HG03097 (cell line): ENCODE measurements around the gene HIVEP3.

ENCODE experiments used
- ATAC-seq: cut with Tn5 transposase; IDR thresholded peaks from one replicate; pipeline ENCODE4 v1.9.1; 2021; ENCODE audit not compliant: unreplicated experiment, low FRiP score

The HIVEP3 gene

GRCh38 chr1:41515778-41516167 lies 402.9 kb downstream of the HIVEP3 start:
- no peak for ATAC-seq

DNA sequence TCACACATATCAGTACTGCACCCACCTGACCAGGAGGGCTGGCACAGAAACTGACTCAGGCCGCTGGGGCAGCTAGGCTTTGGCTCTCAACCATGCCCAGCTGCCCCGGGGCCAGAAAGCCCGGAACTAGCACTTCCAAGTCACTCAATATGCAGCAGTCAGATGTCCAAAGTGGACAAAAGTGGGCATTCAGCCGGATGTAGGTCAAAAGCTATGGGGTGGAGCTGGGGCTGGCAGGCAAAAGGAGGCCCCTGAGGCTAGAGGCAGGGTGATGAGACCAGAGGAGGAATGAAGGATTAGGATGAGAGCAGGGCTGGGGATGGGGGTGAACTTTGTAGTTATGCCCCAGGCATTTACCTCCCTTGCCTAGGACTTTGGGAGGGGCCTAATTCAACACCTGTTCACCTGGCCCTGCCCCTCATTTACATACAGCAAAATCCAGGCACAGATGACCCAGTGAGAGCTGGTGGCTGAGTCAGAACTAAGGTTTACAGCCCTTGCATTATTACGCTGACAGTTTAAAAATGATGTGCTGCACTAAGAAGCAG lies 403.5 kb downstream of the HIVEP3 start:
- no peak for ATAC-seq

DNA sequence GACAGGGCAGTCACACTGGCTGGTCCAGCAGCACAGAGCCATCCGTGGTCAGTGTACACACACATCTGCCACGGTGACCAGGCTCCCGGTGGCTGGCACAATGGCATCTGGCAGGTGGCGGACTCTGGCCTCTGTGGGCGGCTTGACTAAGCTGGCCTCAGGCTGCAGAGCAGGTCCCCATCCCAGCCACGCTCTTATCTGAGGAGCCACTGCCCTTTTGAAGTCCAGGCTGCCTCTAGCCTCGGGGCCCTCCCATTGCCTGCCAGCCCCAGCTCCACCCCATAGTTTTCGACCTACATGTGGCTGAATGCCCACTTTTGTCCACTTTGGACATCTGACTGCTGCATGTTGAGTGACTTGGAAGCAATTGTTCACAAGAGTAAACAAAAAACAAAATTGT lies 404.3 kb downstream of the HIVEP3 start:
- ATAC-seq: no peak

DNA sequence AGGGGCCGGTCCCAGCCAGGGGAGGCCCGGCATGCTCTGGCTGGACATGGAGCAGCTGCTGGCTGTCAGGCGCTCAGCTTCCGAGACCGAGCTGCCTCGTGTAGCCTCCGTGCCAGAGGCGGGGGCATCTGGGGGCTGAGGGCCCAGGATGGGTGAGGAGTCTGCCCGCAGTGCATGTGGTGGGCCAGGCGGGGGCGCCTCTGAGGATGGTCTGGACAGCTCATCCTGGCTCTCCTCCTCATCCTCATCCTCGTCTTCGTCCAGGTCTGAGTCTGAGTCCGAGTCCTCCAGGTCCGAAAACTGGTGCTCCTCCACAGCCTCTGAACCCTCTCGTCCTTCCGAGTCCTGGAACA lies 405.4 kb downstream of the HIVEP3 start:
- ATAC-seq: no peak

DNA sequence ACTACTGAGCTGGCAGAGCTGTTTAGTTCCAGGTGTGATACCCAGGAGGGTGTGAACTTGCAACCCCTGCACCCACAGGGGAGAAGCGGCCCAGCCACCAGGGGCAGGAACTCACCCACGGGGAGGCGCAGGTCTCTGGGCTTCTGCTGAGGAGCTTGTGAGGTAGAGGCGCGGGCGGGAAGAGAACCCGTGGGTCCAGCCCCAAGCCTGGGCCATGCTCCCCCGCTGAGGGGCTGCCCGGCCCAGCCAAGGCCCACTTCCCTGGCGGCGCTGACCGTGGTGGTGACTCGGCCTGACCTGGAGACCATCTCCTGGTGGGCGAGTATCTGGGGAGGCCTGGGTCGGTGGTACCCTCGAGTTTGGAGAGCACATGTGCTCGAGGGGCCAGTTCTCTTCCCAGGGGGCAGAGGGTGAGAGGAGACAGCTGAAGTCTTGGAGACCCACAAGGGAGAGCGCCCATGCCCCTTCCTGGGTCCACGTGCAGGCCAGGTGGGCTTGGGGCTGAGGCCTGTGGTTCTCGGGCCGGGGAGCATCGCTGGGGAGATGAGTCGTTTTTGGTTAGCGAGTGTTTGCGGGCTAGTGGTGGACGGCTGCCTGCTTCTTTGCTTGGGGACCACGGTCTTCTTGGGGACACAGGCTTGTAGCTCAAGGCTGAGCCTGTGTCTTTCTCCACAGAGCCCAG lies 405.9 kb downstream of the HIVEP3 start:
- ATAC-seq: no peak

GRCh38 chr1:41511239-41511540 lies 407.5 kb downstream of the HIVEP3 start:
- no peak for ATAC-seq

- ATAC-seq: no peak
Observed at GRCh38 chr1:41510531-41511238, 408.0 kb downstream of the HIVEP3 start.

GRCh38 chr1:41509270-41509671 lies 409.5 kb downstream of the HIVEP3 start:
- ATAC-seq: no peak

GRCh38 chr1:41508290-41508689 lies 410.4 kb downstream of the HIVEP3 start:
- no peak for ATAC-seq

DNA sequence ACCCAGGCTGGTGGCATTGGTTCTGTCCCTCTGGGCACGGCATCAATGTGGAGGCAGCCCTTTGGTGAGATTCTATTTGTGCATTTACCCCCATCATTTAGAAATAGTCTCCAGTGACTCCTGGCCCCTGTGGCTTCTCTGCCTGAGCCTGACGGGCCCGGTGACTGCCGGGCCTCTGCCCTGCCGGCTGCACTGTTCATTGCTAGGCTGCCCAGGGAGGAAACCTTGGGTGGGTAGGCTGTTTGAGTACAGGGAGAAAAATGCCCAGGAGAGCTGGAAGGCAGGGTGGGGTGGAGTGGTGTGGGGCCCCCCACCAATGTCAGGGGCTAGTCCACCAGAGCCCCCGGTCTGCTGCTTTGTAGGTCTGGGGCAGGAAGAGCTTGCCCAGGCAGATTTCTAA lies 410.9 kb downstream of the HIVEP3 start:
- no peak for ATAC-seq

DNA sequence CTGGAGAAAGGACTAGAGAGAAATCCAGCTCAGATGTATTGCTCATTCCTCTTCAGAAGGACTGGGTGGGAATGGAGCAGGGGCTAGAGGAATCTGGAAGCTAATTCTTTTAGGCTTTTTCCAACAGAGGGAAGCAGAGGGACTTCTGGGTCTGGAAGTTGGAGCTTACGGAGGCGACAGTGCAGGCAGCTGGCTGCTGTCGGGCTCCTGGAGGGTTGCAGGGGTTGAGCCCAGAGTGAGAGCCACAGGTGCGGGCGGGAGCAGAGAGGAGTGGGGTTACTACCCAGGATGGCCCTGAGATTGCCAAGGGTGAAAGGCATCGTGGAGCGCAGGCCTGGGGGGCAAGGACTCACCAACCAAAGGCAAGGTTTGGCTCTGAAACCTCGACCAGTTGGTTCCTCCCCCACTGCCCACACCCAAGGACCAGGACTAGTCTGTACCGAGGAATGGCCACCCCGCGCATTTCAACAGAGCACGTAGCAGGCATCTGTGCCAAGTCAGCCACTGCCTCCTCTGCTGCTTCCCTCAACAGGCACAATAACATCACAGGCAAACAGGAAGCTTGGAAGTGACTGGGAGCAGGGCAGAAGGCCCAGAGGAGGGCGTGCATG lies 411.5 kb downstream of the HIVEP3 start:
- ATAC-seq: no peak

- ATAC-seq: no peak
Observed at GRCh38 chr1:41504114-41505035, 414.3 kb downstream of the HIVEP3 start.

DNA sequence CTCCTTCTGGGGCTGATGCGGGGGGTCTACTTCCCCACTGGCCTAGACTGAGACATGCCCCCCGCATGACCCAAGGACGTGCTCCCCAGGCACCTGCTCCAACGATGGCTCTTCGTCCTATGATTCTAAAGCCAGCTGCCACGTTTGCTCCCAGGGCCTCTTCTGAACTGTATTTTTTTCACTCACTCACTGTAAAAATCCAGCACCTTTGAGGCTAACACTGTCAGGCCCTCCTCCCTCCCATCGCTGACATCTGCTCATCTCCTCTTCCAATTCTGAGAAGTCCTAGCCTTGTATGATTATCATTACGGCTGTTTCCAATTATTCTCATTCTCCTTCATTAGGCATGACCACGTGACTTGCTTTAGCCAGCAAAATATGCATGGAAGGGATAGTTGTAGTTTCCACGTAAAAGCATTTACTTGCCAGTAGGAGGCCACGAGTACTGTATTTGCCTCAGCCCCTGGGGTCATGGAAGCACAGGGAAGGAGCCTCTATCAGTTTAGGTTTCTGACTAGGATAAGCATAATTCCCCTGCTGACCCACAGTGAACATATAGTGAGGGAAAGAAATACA lies 415.1 kb downstream of the HIVEP3 start:
- no peak for ATAC-seq

- ATAC-seq: no peak
Observed at GRCh38 chr1:41502912-41503311, 415.8 kb downstream of the HIVEP3 start.

DNA sequence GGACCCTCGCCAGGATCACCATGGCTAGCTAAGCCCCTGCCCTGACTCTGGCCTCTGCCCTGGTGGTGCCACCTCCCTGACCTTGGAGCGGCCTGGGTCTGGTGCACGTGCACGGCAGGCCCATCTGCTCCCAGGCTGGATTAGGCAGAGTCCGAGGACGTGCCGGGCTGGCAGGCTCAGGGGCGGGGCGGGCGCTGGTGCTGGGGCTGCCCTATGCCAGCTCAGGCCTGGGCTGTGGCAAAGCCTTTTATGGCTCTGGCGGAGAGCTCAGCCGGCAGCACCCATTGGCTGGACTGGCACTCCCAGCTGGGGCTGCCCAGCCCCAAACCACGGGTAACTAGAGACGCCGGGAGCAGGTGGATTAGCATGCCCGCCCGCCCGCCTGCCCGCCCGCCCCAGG lies 417.1 kb downstream of the HIVEP3 start:
- ATAC-seq: no peak

DNA sequence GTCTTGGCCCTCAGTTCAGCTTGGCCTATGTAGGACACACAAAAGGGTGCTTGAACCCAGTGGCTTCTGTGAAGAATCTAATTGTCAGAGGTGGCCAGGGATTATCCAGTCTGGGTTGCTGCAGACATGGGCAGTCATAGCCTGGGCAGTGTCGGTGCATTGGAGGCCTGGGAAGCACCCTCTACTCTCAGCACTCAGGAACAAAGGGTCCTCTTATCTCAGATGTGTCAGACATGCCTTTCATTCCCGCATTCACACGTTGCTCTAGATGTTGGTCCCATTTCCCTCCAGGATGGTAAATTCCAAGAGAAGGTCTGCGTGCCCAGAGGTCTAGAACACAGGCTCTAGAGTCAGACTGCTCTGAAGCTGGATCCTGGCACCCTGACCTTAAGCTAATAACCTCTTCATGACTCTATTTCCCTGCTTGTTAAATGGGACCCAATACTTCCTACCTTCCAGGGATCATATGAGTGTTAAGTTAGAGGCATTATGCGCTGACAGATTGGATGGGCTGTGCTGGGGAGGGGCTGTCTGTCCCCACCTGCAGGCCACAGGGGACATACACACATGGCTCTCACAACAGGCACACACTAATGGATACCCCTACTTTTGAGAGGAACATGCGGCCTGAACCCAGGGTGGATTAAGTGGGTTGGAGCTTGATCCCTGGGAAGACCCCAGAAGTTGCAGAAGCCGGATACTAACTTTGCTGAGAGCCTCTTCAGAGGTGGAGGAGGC lies 417.8 kb downstream of the HIVEP3 start:
- no peak for ATAC-seq

GRCh38 chr1:41500378-41500777 lies 418.3 kb downstream of the HIVEP3 start:
- ATAC-seq: no peak

- ATAC-seq: no peak
Observed at GRCh38 chr1:41499591-41499990, 419.1 kb downstream of the HIVEP3 start.

DNA sequence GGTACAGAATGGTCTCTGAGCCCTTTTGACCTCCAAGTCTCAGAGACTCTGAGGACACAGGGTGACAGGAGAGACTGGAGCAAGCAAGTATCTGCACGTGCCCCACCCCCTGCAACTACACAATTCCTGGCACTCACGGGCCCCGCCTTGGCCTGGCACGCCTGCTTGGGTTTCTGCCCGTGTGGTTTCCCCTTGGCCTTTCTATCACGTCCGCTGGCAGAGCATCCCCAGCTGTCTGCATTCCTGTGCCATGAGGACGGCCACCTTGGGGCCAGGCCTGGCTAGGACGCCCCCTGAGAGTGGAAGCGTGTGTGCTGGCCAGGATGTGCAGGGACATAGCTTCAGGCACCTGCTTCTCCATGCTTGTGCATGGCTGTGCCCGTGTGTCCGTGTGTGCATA lies 419.9 kb downstream of the HIVEP3 start:
- ATAC-seq: no peak

GRCh38 chr1:41498391-41498790 lies 420.3 kb downstream of the HIVEP3 start:
- no peak for ATAC-seq
